H1 (cell line): ENCODE measurements around the gene BTF3L4. TPM values are rescaled to one million over a fixed set of nuclear protein-coding genes. Genes with fewer than 3 reads are reported as not detected.

Source experiments
- EGR1 ChIP-seq: IDR thresholded peaks from 2 replicates; pipeline ENCODE4 v1.6.1; 2011; ENCODE audit warnings: low read depth, low read length, borderline replicate concordance
- JUND ChIP-seq: IDR thresholded peaks from 2 replicates; pipeline ENCODE4 v1.6.1; 2011; ENCODE audit warnings: mild to moderate bottlenecking, improper control_type of control experiment, low read length
- SP4 ChIP-seq: IDR thresholded peaks from 2 replicates; pipeline ENCODE4 v1.6.1; 2012; ENCODE audit warnings: low read length, inconsistent platforms
- SRF ChIP-seq: IDR thresholded peaks from 2 replicates; pipeline ENCODE4 v1.6.1; 2011; ENCODE audit warnings: mild to moderate bottlenecking, low read depth, low read length, moderate library complexity
- TEAD4 ChIP-seq: IDR thresholded peaks from 2 replicates; pipeline ENCODE4 v1.6.1; 2012; ENCODE audit warnings: low read depth, low read length, inconsistent platforms, mixed read lengths
- ZNF274 ChIP-seq: IDR thresholded peaks from 2 replicates; pipeline ENCODE4 v1.7.0; 2012; ENCODE audit warnings: low read length, borderline replicate concordance; ENCODE audit errors: extremely low read depth
- polyA plus RNA-seq, 7 experiments: library from polyadenylated mRNA; depleted of rRNA in 3 of 7; stranded (reverse) in 5 of 7; unstranded in 2 of 7; fragments of >200 nt in 5 of 7; fragments of 200-250 nt in 2 of 7; gene quantifications; 1 replicate in 5 of 7; 2 replicates in 1 of 7; 4 replicates in 1 of 7; pipeline versions ENCODE4 v1.2.1 to v1.2.3, GENCODE V29; 2011 to 2013; ENCODE audit warnings: missing spikeins in 2 of 7, mixed read lengths in 2 of 7
- total RNA-seq: library from RNA; stranded (reverse); fragmentation: NEBNext Ultra II Directional; extraction: Animal tissue kit (Norgen Biotek cat#: 25700); gene quantifications from 2 replicates; pipeline ENCODE4 v1.2.1, GENCODE V29; 2021
- TF ChIP-seq, protein P1 (sequence below): IDR thresholded peaks from 2 replicates; pipeline ENCODE4 v1.6.1; 2011; ENCODE audit warnings: low read length, improper control_type of control experiment

Gene BTF3L4
- total and polyA plus RNA-seq, 2 of the 8 experiments (the other 6 are each of a cell fraction or from before 2014, with no cell fraction given), result 76.1 to 98.3 TPM

DNA sequence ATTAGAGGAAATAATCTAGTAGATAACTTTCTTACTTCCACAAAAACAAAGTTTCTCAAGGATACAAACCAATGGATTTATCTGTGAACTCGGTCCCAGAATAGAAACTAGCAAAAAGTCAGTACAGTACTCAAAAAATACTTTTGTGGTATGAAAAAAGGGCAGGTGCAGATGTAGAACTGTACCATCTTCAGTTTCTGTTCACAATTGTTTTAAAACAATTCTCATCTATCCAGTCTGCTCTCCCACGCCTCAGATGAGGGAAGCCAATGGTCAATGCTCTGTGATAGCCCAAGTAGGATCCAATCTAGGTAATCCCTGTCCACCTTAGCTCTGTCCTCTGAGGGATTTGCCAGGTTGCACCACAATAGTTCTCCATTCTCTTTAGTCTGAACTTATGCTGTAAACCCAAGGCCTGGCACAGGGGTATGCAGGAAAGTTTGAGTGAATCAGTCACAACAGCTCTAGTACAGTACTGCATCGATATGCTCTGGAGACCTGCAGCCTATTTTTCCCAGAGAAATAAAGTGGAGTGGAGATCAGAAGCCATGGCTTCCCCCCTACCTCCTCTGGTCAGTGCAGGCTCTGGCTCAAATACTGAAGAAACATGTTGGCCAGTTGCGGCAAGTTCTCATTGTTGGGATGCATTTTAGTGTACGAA is 23.8 kb upstream of the BTF3L4 start (continued):
- TF ChIP-seq, protein P1, sequence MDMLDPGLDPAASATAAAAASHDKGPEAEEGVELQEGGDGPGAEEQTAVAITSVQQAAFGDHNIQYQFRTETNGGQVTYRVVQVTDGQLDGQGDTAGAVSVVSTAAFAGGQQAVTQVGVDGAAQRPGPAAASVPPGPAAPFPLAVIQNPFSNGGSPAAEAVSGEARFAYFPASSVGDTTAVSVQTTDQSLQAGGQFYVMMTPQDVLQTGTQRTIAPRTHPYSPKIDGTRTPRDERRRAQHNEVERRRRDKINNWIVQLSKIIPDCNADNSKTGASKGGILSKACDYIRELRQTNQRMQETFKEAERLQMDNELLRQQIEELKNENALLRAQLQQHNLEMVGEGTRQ, result no peak
- TF ChIP-seq TEAD4, result no peak
- TF ChIP-seq SRF, result no peak
- TF ChIP-seq SP4, result no peak
- TF ChIP-seq EGR1, result no peak
- no peak for TF ChIP-seq ZNF274
- TF ChIP-seq JUND, result no peak
